ENCODE results near the gene VPS45.
"Not testable (repeated sequence)": the region's sequence is repeated elsewhere in the genome, so short reads cannot be mapped to it uniquely, and the experiment has no call there.

VPS45 gene

GRCh38 chr1:150034336-150034735 lies 33.2 kb upstream of the VPS45 start:
- Histone ChIP-seq H2BK120ac (ENCODE audit: low read depth, low read length) (no peak overlapping the region), H2BK12ac (ENCODE audit: low read length) (no peak overlapping the region)

GRCh38 chr1:150049926-150050325 lies 17.6 kb upstream of the VPS45 start:
- Histone ChIP-seq H3K79me1 (ENCODE audit: low read depth, low read length) (no peaks in the 10 kb centered on the region), H3K14ac (ENCODE audit: low read length) (no peak overlapping the region), H2BK5ac (ENCODE audit: low read length) (no peak overlapping the region), H2BK12ac (ENCODE audit: low read length) (no peak overlapping the region), H2BK15ac (ENCODE audit: low read length) (no peak overlapping the region), H3K36me3 (replicated peaks in 1 of 2; ENCODE audit: control insufficient read depth in 2 of 2, insufficient read depth in 2 of 2, low read length in 2 of 2) (no peaks in the 10 kb centered on the region), H4K8ac (ENCODE audit: low read depth, low read length) (no peak overlapping the region), H2BK120ac (ENCODE audit: low read depth, low read length) (no peak overlapping the region), H3K4me2 (ENCODE audit: insufficient read depth, low read length, poor library complexity, severe bottlenecking) (no peak overlapping the region), H3K18ac (ENCODE audit: low read length) (no peak overlapping the region), H2AK5ac (ENCODE audit: low read depth, low read length) (no peak overlapping the region), H3K4me3 (ENCODE audit: low read length in 2 of 2) (no peak overlapping the region), H2AFZ (ENCODE audit: low read length) (no peak overlapping the region), H3K9me3 (replicated peaks in 1 of 2; ENCODE audit: control insufficient read depth in 2 of 2, insufficient read depth in 1 of 2, low read depth in 1 of 2, low read length in 2 of 2) (no peaks in the 10 kb centered on the region), H3K27ac (replicated peaks; ENCODE audit: low read length) (no peak overlapping the region), H3K23ac (ENCODE audit: low read depth, low read length, poor library complexity) (no peak overlapping the region), H3K9ac (ENCODE audit: low read depth, low read length, poor library complexity) (no peak overlapping the region), H3K4ac (ENCODE audit: low read length) (no peak overlapping the region), H3K4me1 (ENCODE audit: control insufficient read depth in 2 of 2, insufficient read depth in 1 of 2, low read depth in 1 of 2, low read length in 2 of 2) (no peaks in the 10 kb centered on the region), H4K91ac (ENCODE audit: low read depth, low read length, poor library complexity) (no peak overlapping the region), H3K27me3 (ENCODE audit: control insufficient read depth in 3 of 3, insufficient read depth in 3 of 3, low read depth in 1 of 3, low read length in 3 of 3) (no peaks in the 10 kb centered on the region)
- WGBS, 2 donors (ENCODE audit: extremely low coverage in 2 of 2, insufficient read length in 2 of 2, insufficient replicate concordance in 1 of 2): no CpG with 5 or more reads among the region's 2 CpGs
- no peak for DNase-seq (ENCODE audit: low spot score)

More at GRCh38 chr1:150034336-150034735, 33.2 kb upstream of the VPS45 start:
- H2AFZ ChIP-seq (ENCODE audit: low read length): no peak overlapping the region
- H3K9ac ChIP-seq (ENCODE audit: low read depth, low read length, poor library complexity): no peak overlapping the region
- no peak overlapping the region for H3K4me3 ChIP-seq (ENCODE audit: low read length in 2 of 2)
- no peak overlapping the region for H4K91ac ChIP-seq (ENCODE audit: low read depth, low read length, poor library complexity)
- H3K14ac ChIP-seq (ENCODE audit: low read length): no peak overlapping the region
- no peak overlapping the region for H4K8ac ChIP-seq (ENCODE audit: low read depth, low read length)
- H3K27ac ChIP-seq (replicated peaks; ENCODE audit: low read length): no peak overlapping the region
- H2BK15ac ChIP-seq (ENCODE audit: low read length): no peak overlapping the region
- no peaks in the 10 kb centered on the region for H3K36me3 ChIP-seq (replicated peaks in 1 of 2; ENCODE audit: control insufficient read depth in 2 of 2, insufficient read depth in 2 of 2, low read length in 2 of 2)
- H2AK5ac ChIP-seq (ENCODE audit: low read depth, low read length): no peak overlapping the region
- no peak overlapping the region for H2BK5ac ChIP-seq (ENCODE audit: low read length)
- no peak overlapping the region for H3K23ac ChIP-seq (ENCODE audit: low read depth, low read length, poor library complexity)
- H3K9me3 ChIP-seq (replicated peaks in 1 of 2; ENCODE audit: control insufficient read depth in 2 of 2, insufficient read depth in 1 of 2, low read depth in 1 of 2, low read length in 2 of 2): no peaks in the 10 kb centered on the region
- no peaks in the 10 kb centered on the region for H3K4me1 ChIP-seq (ENCODE audit: control insufficient read depth in 2 of 2, insufficient read depth in 1 of 2, low read depth in 1 of 2, low read length in 2 of 2)
- no peak for DNase-seq (ENCODE audit: low spot score)
- H3K79me1 ChIP-seq (ENCODE audit: low read depth, low read length): no peaks in the 10 kb centered on the region
- H3K4me2 ChIP-seq (ENCODE audit: insufficient read depth, low read length, poor library complexity, severe bottlenecking): no peak overlapping the region
- H3K4ac ChIP-seq (ENCODE audit: low read length): no peak overlapping the region
- no peak overlapping the region for H3K18ac ChIP-seq (ENCODE audit: low read length)
- H3K27me3 ChIP-seq (ENCODE audit: control insufficient read depth in 3 of 3, insufficient read depth in 3 of 3, low read depth in 1 of 3, low read length in 3 of 3): no peaks in the 10 kb centered on the region

- WGBS, 2 donors (ENCODE audit: extremely low coverage in 2 of 2, insufficient read length in 2 of 2, insufficient replicate concordance in 1 of 2): no CpG with 5 or more reads among the region's 7 CpGs
- H2BK15ac ChIP-seq (ENCODE audit: low read length): no peak overlapping the region
- no peaks in the 10 kb centered on the region for H3K79me1 ChIP-seq (ENCODE audit: low read depth, low read length)
- H2AFZ ChIP-seq (ENCODE audit: low read length): no peak overlapping the region
- H3K27me3 ChIP-seq (ENCODE audit: control insufficient read depth in 3 of 3, insufficient read depth in 3 of 3, low read depth in 1 of 3, low read length in 3 of 3): no peaks in the 10 kb centered on the region
- H3K27ac ChIP-seq (replicated peaks; ENCODE audit: low read length): no peak overlapping the region
- no peak overlapping the region for H3K18ac ChIP-seq (ENCODE audit: low read length)
- H3K9me3 ChIP-seq (replicated peaks in 1 of 2; ENCODE audit: control insufficient read depth in 2 of 2, insufficient read depth in 1 of 2, low read depth in 1 of 2, low read length in 2 of 2): no peaks in the 10 kb centered on the region
- no peak overlapping the region for H2BK12ac ChIP-seq (ENCODE audit: low read length)
- no peak overlapping the region for H3K4me3 ChIP-seq (ENCODE audit: low read length in 2 of 2)
- H2BK120ac ChIP-seq (ENCODE audit: low read depth, low read length): no peak overlapping the region
- no peak overlapping the region for H2BK5ac ChIP-seq (ENCODE audit: low read length)
- no peak overlapping the region for H3K4me2 ChIP-seq (ENCODE audit: insufficient read depth, low read length, poor library complexity, severe bottlenecking)
- H2AK5ac ChIP-seq (ENCODE audit: low read depth, low read length): no peak overlapping the region
- DNase-seq (ENCODE audit: low spot score): no peak
- no peaks in the 10 kb centered on the region for H3K4me1 ChIP-seq (ENCODE audit: control insufficient read depth in 2 of 2, insufficient read depth in 1 of 2, low read depth in 1 of 2, low read length in 2 of 2)
- H4K8ac ChIP-seq (ENCODE audit: low read depth, low read length): no peak overlapping the region
- no peak overlapping the region for H3K23ac ChIP-seq (ENCODE audit: low read depth, low read length, poor library complexity)
- no peaks in the 10 kb centered on the region for H3K36me3 ChIP-seq (replicated peaks in 1 of 2; ENCODE audit: control insufficient read depth in 2 of 2, insufficient read depth in 2 of 2, low read length in 2 of 2)
- no peak overlapping the region for H3K14ac ChIP-seq (ENCODE audit: low read length)
- H4K91ac ChIP-seq (ENCODE audit: low read depth, low read length, poor library complexity): no peak overlapping the region
- H3K9ac ChIP-seq (ENCODE audit: low read depth, low read length, poor library complexity): no peak overlapping the region
- no peak overlapping the region for H3K4ac ChIP-seq (ENCODE audit: low read length)
These were observed 16.5 kb upstream of the VPS45 start for GRCh38 chr1:150051089-150051373.

- H3K36me3 ChIP-seq (replicated peaks in 1 of 2; ENCODE audit: control insufficient read depth in 2 of 2, insufficient read depth in 2 of 2, low read length in 2 of 2); H3K4ac ChIP-seq (ENCODE audit: low read length); H3K9ac ChIP-seq (ENCODE audit: low read depth, low read length, poor library complexity); H3K23ac ChIP-seq (ENCODE audit: low read depth, low read length, poor library complexity); H3K27ac ChIP-seq (replicated peaks; ENCODE audit: low read length); H2AFZ ChIP-seq (ENCODE audit: low read length); H2BK120ac ChIP-seq (ENCODE audit: low read depth, low read length); H3K4me1 ChIP-seq (ENCODE audit: control insufficient read depth in 2 of 2, insufficient read depth in 1 of 2, low read depth in 1 of 2, low read length in 2 of 2); DNase-seq (ENCODE audit: low spot score); H3K14ac ChIP-seq (ENCODE audit: low read length); H3K4me2 ChIP-seq (ENCODE audit: insufficient read depth, low read length, poor library complexity, severe bottlenecking); H3K79me1 ChIP-seq (ENCODE audit: low read depth, low read length); H3K18ac ChIP-seq (ENCODE audit: low read length); H4K8ac ChIP-seq (ENCODE audit: low read depth, low read length); H3K9me3 ChIP-seq (replicated peaks in 1 of 2; ENCODE audit: control insufficient read depth in 2 of 2, insufficient read depth in 1 of 2, low read depth in 1 of 2, low read length in 2 of 2); H2BK5ac ChIP-seq (ENCODE audit: low read length); H2BK15ac ChIP-seq (ENCODE audit: low read length); H3K4me3 ChIP-seq (ENCODE audit: low read length in 2 of 2); H2AK5ac ChIP-seq (ENCODE audit: low read depth, low read length); H2BK12ac ChIP-seq (ENCODE audit: low read length); H4K91ac ChIP-seq (ENCODE audit: low read depth, low read length, poor library complexity); H3K27me3 ChIP-seq (ENCODE audit: control insufficient read depth in 3 of 3, insufficient read depth in 3 of 3, low read depth in 1 of 3, low read length in 3 of 3): not testable (repeated sequence)
- WGBS, 2 donors (ENCODE audit: extremely low coverage in 2 of 2, insufficient read length in 2 of 2, insufficient replicate concordance in 1 of 2): no CpG with 5 or more reads among the region's 3 CpGs
These were observed 15.6 kb upstream of the VPS45 start for GRCh38 chr1:150051905-150052412.
